Measurements from ENCODE around the gene RFX7. TPM values are rescaled to one million over a fixed set of nuclear protein-coding genes. Genes with fewer than 3 reads are reported as not detected.

Gene RFX7
- total RNA-seq, 1 experiment from 2014 or later: 43.4 TPM

GRCh38 chr15:56273724-56274123 is 30.0 kb upstream of the RFX7 start:
- Histone ChIP-seq H4K91ac (ENCODE audit: insufficient read length, low read depth, low read length) (no peak overlapping the region), H2BK120ac (ENCODE audit: low read depth, low read length, poor library complexity, severe bottlenecking) (no peak overlapping the region), H3K18ac (ENCODE audit: insufficient read length, low read depth, low read length) (no peak overlapping the region), H3K14ac (ENCODE audit: insufficient read depth, low read length) (no peak overlapping the region), H3K23ac (ENCODE audit: insufficient read length, low read depth, low read length) (no peak overlapping the region), H4K5ac (ENCODE audit: insufficient read length, low read depth, low read length) (no peak overlapping the region), H3K4ac (ENCODE audit: low read depth, low read length) (no peak overlapping the region), H2BK15ac (ENCODE audit: low read depth, low read length) (no peak overlapping the region), H3T11ph (ENCODE audit: low read length) (no peak overlapping the region), H2AK5ac (ENCODE audit: insufficient read length, low read length) (no peak overlapping the region), H3K56ac (ENCODE audit: insufficient read length, low read depth, low read length) (no peak overlapping the region), H3K79me2 (ENCODE audit: insufficient read depth, low read length) (no peaks in the 10 kb centered on the region), H4K8ac (replicated peaks; ENCODE audit: insufficient read length, low read depth, low read length) (no peak overlapping the region), H3K23me2 (ENCODE audit: insufficient read length, low read depth, low read length, poor library complexity, severe bottlenecking) (no peaks in the 10 kb centered on the region), H3K4me2 (ENCODE audit: insufficient read depth, insufficient read length, low read length) (no peak overlapping the region), H3K79me1 (ENCODE audit: insufficient read depth, low read depth, low read length, poor library complexity, severe bottlenecking) (no peaks in the 10 kb centered on the region), H3K4me1 (ENCODE audit: insufficient read depth, low read length) (no peaks in the 10 kb centered on the region), H3K9ac (ENCODE audit: extremely low read depth, insufficient read length, low read length) (no peak overlapping the region), H2BK20ac (ENCODE audit: low read depth, low read length, poor library complexity, severe bottlenecking) (no peak overlapping the region), H2BK12ac (ENCODE audit: insufficient read length, low read depth, low read length) (no peak overlapping the region), H4K20me1 (ENCODE audit: control insufficient read depth, insufficient read depth, insufficient read length) (no peaks in the 10 kb centered on the region), H2BK5ac (ENCODE audit: insufficient read length, low read length) (no peak overlapping the region), H2AFZ (ENCODE audit: low read length) (no peak overlapping the region), H3K9me3 (ENCODE audit: control insufficient read depth, low read depth, low read length) (no peaks in the 10 kb centered on the region), H3K27me3 (ENCODE audit: insufficient read depth, low read length) (no peaks in the 10 kb centered on the region), H3K27ac (ENCODE audit: insufficient read length, low read depth, low read length) (no peak overlapping the region)
- Mint-ChIP-seq H3K36me3 (ENCODE audit: insufficient read depth in 1 of 3, low read depth in 3 of 3) (peaks cover 0 to 23% (median 8%) of the 10 kb centered on the region in 3 experiments; a peak in 5 of 7 replicates), H3K4me1 (peaks cover 0 to 4% of the 10 kb centered on the region in 2 experiments; a peak in 1 of 4 replicates), H3K9me3 (peaks cover 28 to 32% of the 10 kb centered on the region in 2 experiments), H3K27ac (no peak overlapping the region), H3K4me3 (no peak overlapping the region), H3K27me3 (ENCODE audit: low read depth) (peaks cover 4% of the 10 kb centered on the region; the same call in 1 of the 2 replicates)
- no peak for TF ChIP-seq CTCF (conservative IDR thresholded peaks at IDR 0.05)
- DNase-seq: no peak
- WGBS (ENCODE audit: extremely low coverage, insufficient read length, low lambda C conversion rate): no CpG with 5 or more reads among the region's 3 CpGs

Measured in H9 (cell line).